Lower lobe of right lung (tissue), 2 donors: ENCODE data around the gene MRGPRG. TPM values are rescaled to one million over a fixed set of nuclear protein-coding genes. Genes with fewer than 3 reads are reported as not detected.

ENCODE experiments used
- ATAC-seq, 2 donors: fragments of 200-7000 bp; cut with Tn5 transposase; one replicate each; pipeline ENCODE4 v1.9.1; 2020 to 2022; ENCODE audit warnings: mild to moderate bottlenecking in 2 of 2, moderate library complexity in 2 of 2
- DNase-seq: peaks from one replicate; pipeline ENCODE4 v3.0.0-alpha.2; 2020
- H3K27ac ChIP-seq: fragments of 200-600 bp; one replicate; pipeline ENCODE4 v1.8.0; 2022
- H3K27me3 ChIP-seq: fragments of 200-600 bp; one replicate; pipeline ENCODE4 v1.8.0; 2022; ENCODE audit warnings: low read depth
- H3K36me3 ChIP-seq: fragments of 200-600 bp; one replicate; pipeline ENCODE4 v1.8.0; 2022; ENCODE audit warnings: mild to moderate bottlenecking
- H3K4me1 ChIP-seq: fragments of 200-600 bp; one replicate; pipeline ENCODE4 v1.8.0; 2022
- H3K4me3 ChIP-seq: fragments of 200-600 bp; one replicate; pipeline ENCODE4 v1.8.0; 2022; ENCODE audit warnings: mild to moderate bottlenecking
- H3K9me3 ChIP-seq: fragments of 200-600 bp; one replicate; pipeline ENCODE4 v1.8.0; 2022
- CTCF ChIP-seq: fragments of 200-600 bp; IDR thresholded peaks from one replicate; pipeline ENCODE4 v1.8.0; 2022; ENCODE audit warnings: antibody characterized with exemption, mild to moderate bottlenecking
- intact Hi-C: fragments of 100-400 bp; cut with DNase I; formaldehyde crosslinking; loops from one replicate; pipeline ENCODE4 v1.11.0; 2022
- total RNA-seq: library from RNA; stranded (reverse); fragmentation: NEBNext Ultra II Directional; extraction: Animal tissue kit (Norgen Biotek cat#: 25700); gene quantifications from one replicate; pipeline ENCODE4 v1.2.1, GENCODE V29; 2021
- donor health status: DM: no; HTN: yes; CAD: no; lungs with severe emphysema.

Gene MRGPRG
- total RNA-seq, 1 donor from 2014 or later = not detected

GRCh38 chr11:3206156-3206921 lies 12.3 kb downstream of the MRGPRG start:
- Histone ChIP-seq H3K9me3 (peaks cover 4% of the 10 kb centered on the region), H3K36me3 (no peaks in the 10 kb centered on the region), H3K4me1 (peaks cover 10% of the 10 kb centered on the region), H3K27ac (no peak overlapping the region), H3K27me3 (peaks cover 28% of the 10 kb centered on the region), H3K4me3 (no peak overlapping the region)
- intact Hi-C loops = no loop called here
- ATAC-seq (peak in 1 of 2 donors; percentile 13), DNase-seq (peak; percentile 24)
- no peak for TF ChIP-seq CTCF

- H3K36me3 ChIP-seq = no peaks in the 10 kb centered on the region
- ATAC-seq (no peak), DNase-seq (peak; percentile 19)
- no peak for TF ChIP-seq CTCF
- H3K27ac ChIP-seq = no peak overlapping the region
- intact Hi-C loops = no loop called here
- no peak overlapping the region for H3K4me3 ChIP-seq
- H3K9me3 ChIP-seq = no peaks in the 10 kb centered on the region
- H3K4me1 ChIP-seq = peaks cover 10% of the 10 kb centered on the region
- peaks cover 36% of the 10 kb centered on the region for H3K27me3 ChIP-seq
Measured at GRCh38 chr11:3205261-3206155, 13.1 kb downstream of the MRGPRG start.

- Histone ChIP-seq H3K9me3 (no peaks in the 10 kb centered on the region), H3K36me3 (no peaks in the 10 kb centered on the region), H3K4me1 (peaks cover 10% of the 10 kb centered on the region), H3K4me3 (no peak overlapping the region), H3K27me3 (peaks cover 44% of the 10 kb centered on the region), H3K27ac (no peak overlapping the region)
- intact Hi-C loops = no loop called here
- no peak for ATAC-seq
- no peak for TF ChIP-seq CTCF
- DNase-seq = no peak
Measured at GRCh38 chr11:3204141-3205015, 14.2 kb downstream of the MRGPRG start.

GRCh38 chr11:3203221-3204043 lies 15.2 kb downstream of the MRGPRG start:
- intact Hi-C loops = no loop called here
- Histone ChIP-seq H3K4me1 (peaks cover 10% of the 10 kb centered on the region), H3K27ac (no peak overlapping the region), H3K27me3 (peaks cover 44% of the 10 kb centered on the region), H3K4me3 (no peak overlapping the region), H3K36me3 (no peaks in the 10 kb centered on the region), H3K9me3 (no peaks in the 10 kb centered on the region)
- no peak for TF ChIP-seq CTCF
- ATAC-seq (peak; percentile 11 to 19), DNase-seq (peak; percentile 46)
